ENCODE results near the gene EXTL1.

Gene EXTL1

DNA sequence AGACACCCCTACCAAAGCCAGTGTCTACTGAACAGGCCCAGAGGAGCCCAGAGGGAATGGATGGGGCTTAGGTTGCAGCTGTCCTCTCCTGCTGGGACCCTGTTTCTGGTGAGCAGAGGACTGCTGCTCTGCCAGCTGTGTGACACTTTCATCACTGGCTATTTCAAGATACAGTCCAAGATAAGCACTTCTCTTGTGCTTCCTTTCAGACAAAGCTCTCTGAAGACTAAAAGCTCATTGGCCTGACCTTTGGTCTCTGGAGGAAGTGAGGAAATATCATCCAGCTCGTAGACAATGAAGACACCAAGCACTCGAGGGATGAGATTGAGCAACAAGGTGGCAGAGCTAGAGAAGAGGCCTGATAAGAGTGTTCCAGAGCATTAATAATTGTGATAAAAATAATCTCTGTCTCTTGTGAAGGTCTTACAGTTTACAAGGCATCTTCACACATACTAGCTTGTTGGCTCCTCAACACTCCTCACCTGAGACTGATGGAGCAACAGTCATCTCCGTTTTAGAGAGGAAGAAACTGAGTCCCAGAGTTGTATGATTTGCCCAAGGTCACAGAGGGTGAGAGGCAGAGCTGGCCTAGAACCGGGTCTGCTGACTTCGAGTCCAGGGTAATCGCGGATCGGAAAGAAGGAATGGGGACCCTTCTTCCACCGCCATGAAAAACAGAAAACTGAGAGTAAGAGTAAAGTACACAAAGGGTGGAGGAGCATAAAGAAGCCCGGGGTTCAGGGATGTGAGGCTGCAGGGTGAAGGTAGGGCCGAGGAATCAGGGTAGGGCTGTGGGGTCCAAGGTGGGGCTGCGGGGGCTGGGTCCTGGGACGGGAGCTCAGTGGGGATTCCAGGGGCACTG lies 24.4 kb upstream of the EXTL1 start:
- no peak for DNase-seq (ENCODE audit: low spot score)

- DNase-seq (ENCODE audit: low spot score), result peak; percentile 92
Measured at GRCh38 chr1:25997828-25998761, 23.5 kb upstream of the EXTL1 start, which contains the start of gene PAFAH2. TSS of gene PAFAH2 (minus strand) at chr1:25998063. CDS start at chr1:25990816, 7,247 bp downstream.

DNA sequence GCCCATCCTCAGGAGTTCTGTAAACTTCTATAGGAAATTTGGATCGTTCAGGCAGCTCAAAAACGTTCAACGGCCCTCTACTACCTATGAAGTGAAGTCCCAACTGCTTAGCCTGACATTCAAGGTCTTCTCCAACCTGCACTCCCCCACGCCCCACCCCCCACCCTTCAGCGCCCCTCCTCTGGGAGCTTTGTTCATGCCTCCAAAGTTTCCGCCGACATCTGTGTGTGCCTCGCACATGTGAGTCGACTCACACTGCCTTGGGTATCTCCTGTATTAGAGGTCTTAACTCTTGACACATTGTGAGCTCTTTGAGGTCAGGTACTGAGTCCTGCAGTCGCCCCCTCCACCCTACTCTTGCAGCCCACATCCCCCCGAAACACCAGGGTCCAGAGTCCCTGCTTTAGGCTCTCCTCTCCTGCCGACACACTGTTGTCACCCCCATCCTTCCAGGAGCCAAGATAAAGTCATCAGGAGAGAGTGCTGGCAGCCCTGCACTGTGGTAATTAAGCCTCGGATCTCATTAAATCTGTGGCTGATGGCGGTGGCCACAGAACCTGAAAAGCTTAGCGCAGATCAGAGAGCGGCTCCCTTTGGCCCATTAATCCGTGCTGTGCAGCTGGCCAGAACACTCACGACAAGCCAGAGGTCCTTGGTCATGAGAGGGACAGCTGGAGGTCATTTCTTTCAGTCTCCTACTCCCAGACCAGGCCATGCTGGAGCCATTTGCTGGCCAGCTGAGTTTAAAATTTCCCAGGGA lies 22.4 kb upstream of the EXTL1 start:
- DNase-seq (ENCODE audit: low spot score), result no peak

DNA sequence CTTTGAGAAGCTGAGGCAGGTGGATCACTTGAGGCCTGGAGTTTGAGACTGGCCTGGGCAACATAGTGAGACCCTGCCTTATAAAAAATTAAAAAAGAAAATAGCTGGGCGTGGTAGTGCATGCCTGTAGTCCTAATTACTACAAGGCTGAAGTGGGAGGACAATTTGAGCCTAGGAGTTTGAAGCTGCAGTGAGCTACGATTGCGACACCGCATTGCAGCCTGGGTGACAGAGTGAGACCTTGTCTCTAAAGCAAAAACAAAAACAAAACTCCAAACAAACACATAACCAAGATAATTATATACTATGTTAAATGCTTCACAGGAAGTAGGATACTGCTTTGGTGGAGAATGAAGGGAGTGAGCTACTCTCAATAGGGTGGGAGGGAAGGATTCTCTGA lies 18.3 kb upstream of the EXTL1 start:
- DNase-seq (ENCODE audit: low spot score), result no peak

GRCh38 chr1:26003756-26004155 lies 17.8 kb upstream of the EXTL1 start:
- DNase-seq (ENCODE audit: low spot score), result no peak

GRCh38 chr1:26005434-26006105 lies 16.0 kb upstream of the EXTL1 start:
- DNase-seq (ENCODE audit: low spot score), result no peak

DNA sequence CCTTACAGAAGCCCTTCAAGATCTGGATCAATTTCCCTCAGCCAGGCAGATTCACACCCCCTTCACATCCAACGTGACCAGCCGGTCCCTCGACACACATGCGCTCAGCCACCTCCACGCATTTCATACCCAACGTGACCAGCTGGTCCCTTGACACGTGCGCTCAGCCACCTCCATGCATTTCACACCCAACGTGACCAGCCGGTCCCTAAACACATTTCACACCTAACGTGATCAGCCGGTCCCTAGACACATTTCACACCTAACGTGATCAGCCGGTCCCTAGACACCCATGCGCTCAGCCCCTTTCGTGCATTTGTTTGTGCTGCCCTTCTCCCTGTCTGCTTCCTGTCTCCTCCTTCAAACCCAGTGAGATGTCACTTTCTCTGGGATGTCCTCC lies 14.9 kb upstream of the EXTL1 start:
- DNase-seq (ENCODE audit: low spot score), result no peak

DNA sequence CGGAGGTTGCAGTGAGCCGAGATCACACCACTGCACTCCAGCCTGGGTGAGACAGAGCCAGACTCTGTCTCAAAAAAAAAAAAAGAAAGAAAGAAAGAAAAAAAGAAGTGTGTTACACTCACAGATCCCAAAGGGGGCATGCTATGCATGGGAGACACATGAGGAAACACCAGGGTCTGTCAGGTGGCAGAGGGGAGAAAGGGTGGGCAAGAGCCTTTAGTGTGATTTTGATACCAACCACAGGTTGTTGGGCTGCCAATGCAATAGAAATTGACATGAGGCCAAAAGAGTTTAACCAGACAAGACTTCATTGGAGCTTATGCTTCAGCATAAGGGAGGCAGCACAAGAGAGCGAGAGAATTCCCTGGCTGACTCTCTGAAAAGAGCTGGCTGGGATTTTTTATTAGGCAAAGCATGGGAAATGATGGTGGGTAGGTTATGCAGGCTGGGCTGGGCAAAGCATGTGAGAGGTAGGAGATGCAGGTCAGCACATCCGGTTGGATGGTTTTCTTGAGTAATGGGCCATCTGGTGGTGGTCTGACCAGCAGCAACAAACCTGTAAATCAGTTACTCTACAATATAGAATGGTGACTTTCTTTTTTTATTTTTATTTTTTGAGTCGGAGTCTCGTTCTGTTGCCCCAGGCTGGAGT lies 11.7 kb upstream of the EXTL1 start:
- DNase-seq (ENCODE audit: low spot score), result peak; percentile 64

- peak; percentile 44 for DNase-seq (ENCODE audit: low spot score)
Measured at GRCh38 chr1:26010825-26011224, 10.8 kb upstream of the EXTL1 start.

GRCh38 chr1:26012864-26013263 lies 8.7 kb upstream of the EXTL1 start:
- DNase-seq (ENCODE audit: low spot score), result no peak

GRCh38 chr1:26014179-26014578 lies 7.4 kb upstream of the EXTL1 start:
- no peak for DNase-seq (ENCODE audit: low spot score)

DNA sequence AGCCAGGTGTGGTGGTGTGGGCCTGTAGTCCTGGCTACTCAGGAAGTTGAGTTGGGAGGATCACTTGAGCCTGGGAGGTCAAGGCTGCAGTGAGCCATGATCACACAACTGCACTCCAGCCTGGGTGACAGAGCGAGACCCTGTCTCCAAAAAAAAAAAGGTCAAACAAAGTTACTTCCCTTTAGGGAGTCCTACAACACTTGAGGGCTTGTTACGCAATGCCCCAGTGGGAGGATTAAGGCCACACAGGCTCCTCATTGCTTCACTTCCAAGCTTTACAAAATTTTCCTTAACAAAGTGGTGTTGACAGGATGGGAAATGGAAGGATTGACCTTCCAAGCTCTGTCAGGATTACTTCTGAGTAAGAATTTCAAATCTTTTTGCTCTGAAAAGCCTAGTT lies 6.2 kb upstream of the EXTL1 start:
- DNase-seq (ENCODE audit: low spot score), result no peak

DNA sequence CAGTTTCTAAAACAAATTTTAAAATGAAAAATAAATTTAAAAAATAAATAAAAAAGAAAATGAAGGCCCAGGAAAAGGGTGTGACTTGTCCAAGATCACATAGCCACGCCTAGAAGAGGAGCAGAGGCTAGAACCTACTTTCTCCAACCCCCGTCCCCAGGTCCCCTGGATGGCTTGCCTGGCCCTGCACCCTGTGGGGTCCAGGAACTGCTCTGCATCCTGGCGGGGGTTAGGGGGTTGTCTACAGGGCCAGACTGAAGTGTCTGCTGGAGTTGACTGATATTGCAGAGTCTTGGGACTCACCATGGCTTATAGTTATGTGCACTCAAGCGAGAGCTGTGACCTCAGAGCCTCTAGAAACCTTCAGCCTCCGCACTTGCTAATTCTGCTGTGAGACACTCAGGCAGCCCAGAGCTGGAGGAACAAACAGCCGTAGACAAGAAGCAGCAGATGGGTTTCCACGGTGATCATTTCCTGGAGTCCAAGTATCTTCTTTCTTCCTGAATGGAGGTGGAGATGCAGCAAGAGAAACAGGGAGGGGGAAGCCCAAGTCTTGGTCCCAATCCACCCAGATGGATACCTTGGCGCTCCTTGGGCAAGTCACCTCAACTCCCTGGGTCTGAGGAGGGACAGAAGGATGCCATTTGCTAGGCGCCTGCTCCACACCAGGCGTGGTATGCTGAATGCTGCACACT lies 5.2 kb upstream of the EXTL1 start:
- DNase-seq (ENCODE audit: low spot score), result no peak

DNA sequence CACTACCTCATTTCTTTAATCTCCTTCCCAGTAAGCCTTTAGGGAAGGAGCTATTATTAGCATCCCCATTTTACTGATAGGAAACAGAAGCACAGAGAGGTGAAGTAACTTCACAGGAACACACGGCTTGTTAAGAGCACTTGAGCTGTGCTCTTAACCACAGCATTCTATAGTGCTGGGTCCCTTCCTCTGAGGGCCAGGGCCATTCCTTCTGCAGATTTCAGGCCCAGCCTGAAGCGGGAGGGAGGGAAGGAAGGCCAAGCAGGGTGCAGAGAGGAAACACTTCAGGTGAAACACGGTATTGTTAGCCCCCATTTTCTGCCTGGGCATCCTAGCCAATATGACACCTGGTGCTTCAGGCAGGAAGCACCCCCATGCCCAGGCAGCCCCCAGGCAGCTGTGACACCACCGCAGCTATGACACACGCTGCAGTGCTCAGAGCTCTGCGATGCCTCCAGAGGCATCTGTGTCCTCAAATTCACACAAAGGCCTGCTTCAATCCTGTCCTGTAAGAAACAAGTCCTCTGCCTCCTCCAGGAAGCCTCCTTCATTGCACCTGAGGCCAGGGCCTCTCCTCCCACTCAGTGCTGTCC lies 4.5 kb upstream of the EXTL1 start:
- DNase-seq (ENCODE audit: low spot score), result no peak

- no peak for DNase-seq (ENCODE audit: low spot score)
Measured at GRCh38 chr1:26017606-26018005, 4.0 kb upstream of the EXTL1 start.

GRCh38 chr1:26019641-26020315 lies 1.8 kb upstream of the EXTL1 start:
- no peak for DNase-seq (ENCODE audit: low spot score)

DNA sequence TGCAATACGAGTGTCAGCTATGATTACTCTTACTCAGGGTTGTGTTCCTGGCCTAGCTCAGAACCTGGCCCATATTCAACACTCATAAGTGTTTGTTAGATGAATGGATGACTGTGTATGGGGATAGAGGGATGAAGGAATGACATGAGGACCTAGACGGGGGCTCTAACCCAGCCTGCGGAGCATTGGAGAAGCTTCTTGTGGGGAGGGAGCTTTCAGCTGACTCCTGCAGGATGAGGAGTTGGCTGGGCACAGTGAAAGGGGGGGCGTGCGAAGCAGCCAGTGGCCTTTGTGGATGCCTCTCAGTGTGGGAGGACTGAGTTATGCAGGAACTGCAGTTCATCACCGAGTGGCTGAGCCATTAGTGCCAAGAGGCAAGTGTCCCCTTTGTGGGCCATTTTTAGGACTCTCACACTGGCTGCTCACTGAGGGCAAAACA lies 1.2 kb upstream of the EXTL1 start:
- DNase-seq (ENCODE audit: low spot score), result no peak

DNA sequence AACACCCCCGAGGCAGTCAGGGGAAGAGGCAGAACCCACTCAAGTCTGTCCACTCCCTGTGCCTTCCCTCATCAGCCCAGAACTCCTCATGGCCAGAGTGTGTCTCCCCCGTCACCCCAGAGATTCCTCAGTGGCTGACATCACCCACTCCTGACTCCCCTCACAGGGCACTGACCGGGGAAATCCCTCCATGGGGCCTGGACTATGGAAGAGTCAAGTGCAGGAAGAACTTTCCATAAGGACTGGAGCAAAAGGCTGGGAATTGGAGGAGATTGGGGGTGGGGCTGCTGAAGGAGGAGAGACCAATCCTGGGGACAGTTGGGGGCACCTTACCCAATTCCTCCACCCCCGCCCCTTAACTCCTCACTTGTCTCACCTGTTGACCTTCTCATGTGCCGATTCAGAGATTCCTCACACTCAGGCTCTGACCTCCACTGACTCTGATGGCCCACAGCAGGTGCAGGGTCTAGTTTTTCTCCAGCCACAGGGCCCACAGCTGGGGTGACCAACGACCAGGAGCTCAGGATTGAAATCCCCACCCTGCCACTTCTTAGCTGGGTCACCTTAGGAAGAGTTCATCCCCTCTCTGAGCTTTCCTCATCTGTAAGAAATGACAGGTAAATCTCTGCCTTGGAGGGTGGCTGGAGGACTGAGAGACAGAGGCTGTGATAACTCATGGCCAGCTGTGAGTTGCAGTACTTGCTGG lies 481 bp upstream of the EXTL1 start:
- no peak for DNase-seq (ENCODE audit: low spot score)

GRCh38 chr1:26022404-26022779 lies 817 bp downstream of the EXTL1 start:
- no peak for DNase-seq (ENCODE audit: low spot score)
